GM23248 (cell line): Measurements from ENCODE around the gene FADS3. TPM values are rescaled to one million over a fixed set of nuclear protein-coding genes. Genes with fewer than 3 reads are reported as not detected.

Experiments used
- DNase-seq: peaks from one replicate; pipeline ENCODE4 v3.0.0-alpha.2; 2015
- H2AFZ ChIP-seq: fragments of 200-600 bp; sonication (generic); 2 replicates; pipeline ENCODE4 v1.6.1; 2016; ENCODE audit warnings: antibody characterized with exemption
- H3F3A ChIP-seq: fragments of 200-600 bp; sonication (generic); 2 replicates; pipeline ENCODE4 v1.6.1; 2016; ENCODE audit warnings: mild to moderate bottlenecking, antibody characterized with exemption, mixed run types; ENCODE audit not compliant: insufficient read depth
- H3K27ac ChIP-seq: fragments of 200-600 bp; sonication (generic); 2 replicates; pipeline ENCODE4 v1.5.1; 2016; ENCODE audit warnings: mild to moderate bottlenecking
- H3K27me3 ChIP-seq: fragments of 200-600 bp; sonication (generic); replicated peaks from 2 replicates; pipeline ENCODE4 v1.6.1; 2016; ENCODE audit warnings: mild to moderate bottlenecking; ENCODE audit not compliant: insufficient read depth
- H3K36me3 ChIP-seq: fragments of 200-600 bp; sonication (generic); 2 replicates; pipeline ENCODE4 v1.6.1; 2016; ENCODE audit warnings: low read depth, mild to moderate bottlenecking
- H3K4me1 ChIP-seq: fragments of 200-600 bp; sonication (generic); 2 replicates; pipeline ENCODE4 v1.6.1; 2016; ENCODE audit warnings: mild to moderate bottlenecking; ENCODE audit not compliant: insufficient read depth
- H3K4me2 ChIP-seq: fragments of 200-600 bp; sonication (generic); one replicate; pipeline ENCODE4 v1.6.1; 2016; ENCODE audit warnings: mild to moderate bottlenecking; ENCODE audit not compliant: unreplicated experiment
- H3K4me3 ChIP-seq: fragments of 200-600 bp; sonication (generic); 2 replicates; pipeline ENCODE4 v1.5.1; 2016; ENCODE audit warnings: mild to moderate bottlenecking
- H3K79me2 ChIP-seq: fragments of 200-600 bp; sonication (generic); 2 replicates; pipeline ENCODE4 v1.6.1; 2016; ENCODE audit warnings: mild to moderate bottlenecking; ENCODE audit not compliant: insufficient read depth
- H3K9ac ChIP-seq: fragments of 200-600 bp; sonication (generic); 2 replicates; pipeline ENCODE4 v1.6.1; 2016; ENCODE audit warnings: mild to moderate bottlenecking
- H3K9me2 ChIP-seq: fragments of 200-600 bp; sonication (generic); 2 replicates; pipeline ENCODE4 v1.6.1; 2016; ENCODE audit warnings: mixed run types, mild to moderate bottlenecking, moderate library complexity; ENCODE audit not compliant: insufficient read depth
- H3K9me3 ChIP-seq: fragments of 200-600 bp; sonication (generic); one replicate; pipeline ENCODE4 v1.6.1; 2017; ENCODE audit warnings: low read depth
- H4K20me1 ChIP-seq: fragments of 200-600 bp; sonication (generic); 2 replicates; pipeline ENCODE4 v1.6.0; 2016; ENCODE audit not compliant: insufficient read depth
- EZH2 ChIP-seq: fragments of 200-600 bp; sonication (generic); IDR thresholded peaks from 2 replicates; pipeline ENCODE4 v1.6.1; 2018; ENCODE audit warnings: antibody characterized with exemption, mild to moderate bottlenecking; ENCODE audit not compliant: insufficient read depth, poor library complexity, severe bottlenecking
- EZH2phosphoT487 ChIP-seq: fragments of 200-600 bp; sonication (generic); IDR thresholded peaks from 2 replicates; pipeline ENCODE4 v1.6.1; 2018; ENCODE audit warnings: antibody characterized with exemption, moderate library complexity, mild to moderate bottlenecking, low read depth; ENCODE audit not compliant: insufficient read depth
- WGBS, 2 experiments: methylation state at CpG; one replicate each; pipeline ENCODE4 v1.1.6; 2015 to 2017; ENCODE audit warnings: low lambda C conversion rate in 2 of 2, low coverage in 1 of 2; ENCODE audit errors: missing lambda C conversion rate in 2 of 2; 5-methylcytosine and 5-hydroxymethylcytosine counted together
- in situ Hi-C: fragments of 300-500 bp; cut with MboI; formaldehyde crosslinking; loops from 2 replicates; pipeline ENCODE4 v1.15.0; 2020
- polyA plus RNA-seq: library from polyadenylated mRNA; unstranded; fragments of >200 nt; fragmentation: Nextera tagmentation; extraction: Ambion mirVana; gene quantifications from 2 replicates; pipeline ENCODE4 v1.2.1, GENCODE V29; 2016
- total RNA-seq: library from RNA; depleted of rRNA; stranded (reverse); fragments of >200 nt; shearing (Covaris generic); gene quantifications from 2 replicates; pipeline ENCODE4 v1.2.3, GENCODE V29; 2014

Gene FADS3
- total and polyA plus RNA-seq, 2 experiments from 2014 or later, result 135 to 203 TPM

- no peaks in the 10 kb centered on the region for H3K36me3 ChIP-seq
- H3K9me2 ChIP-seq, result no peaks in the 10 kb centered on the region
- peaks cover 18% of the 10 kb centered on the region for H3K4me1 ChIP-seq
- H3K27me3 ChIP-seq, result no peaks in the 10 kb centered on the region
- H2AFZ ChIP-seq, result peak overlapping the region; percentile 54; the same call in 1 of the 2 replicates
- no peaks in the 10 kb centered on the region for H3K9me3 ChIP-seq
- no peak overlapping the region for H3K27ac ChIP-seq
- no peak overlapping the region for H3K4me2 ChIP-seq
- H3K9ac ChIP-seq, result no peak overlapping the region
- peaks cover 43% of the 10 kb centered on the region for H3F3A ChIP-seq
- no peak for TF ChIP-seq EZH2phosphoT487
- no peak for TF ChIP-seq EZH2
- WGBS, 2 experiments, result 38 to 42% methylated on average over 10 to 12 of the region's 12 CpGs
- in situ Hi-C loops, result loop anchor here (10.0 kb wide), 1 partner anchor 193 kb away; no protein-coding TSS in a partner anchor
- H4K20me1 ChIP-seq, result no peaks in the 10 kb centered on the region
- H3K79me2 ChIP-seq, result peaks cover 27% of the 10 kb centered on the region
- H3K4me3 ChIP-seq, result no peak overlapping the region
- no peak for DNase-seq
Measured at GRCh38 chr11:61892085-61892370, 683 bp upstream of the FADS3 start.

GRCh38 chr11:61890529-61891330 is 615 bp downstream of the FADS3 start:
- peak; percentile 95 for DNase-seq
- peaks cover 18% of the 10 kb centered on the region for H3K4me1 ChIP-seq
- peak overlapping the region; percentile 83 for H3K4me2 ChIP-seq
- no peaks in the 10 kb centered on the region for H4K20me1 ChIP-seq
- 1 to 5% methylated on average over 34 of the region's 38 CpGs for WGBS, 2 experiments
- H3K9me2 ChIP-seq, result no peaks in the 10 kb centered on the region
- H3K79me2 ChIP-seq, result peaks cover 40% of the 10 kb centered on the region
- no peaks in the 10 kb centered on the region for H3K36me3 ChIP-seq
- TF ChIP-seq EZH2, result no peak
- no peak for TF ChIP-seq EZH2phosphoT487
- in situ Hi-C loops, result loop anchor here (10.0 kb wide), 1 partner anchor 194 kb away; no protein-coding TSS in a partner anchor
- H3K4me3 ChIP-seq, result peak overlapping the region; percentile 83
- peak overlapping the region; percentile 50 for H3K27ac ChIP-seq
- H2AFZ ChIP-seq, result peak overlapping the region; percentile 65; the same call in 1 of the 2 replicates
- H3K9ac ChIP-seq, result peak overlapping the region; percentile 80
- H3F3A ChIP-seq, result peaks cover 43% of the 10 kb centered on the region
- no peaks in the 10 kb centered on the region for H3K9me3 ChIP-seq
- no peaks in the 10 kb centered on the region for H3K27me3 ChIP-seq

GRCh38 chr11:61889831-61890230 is 1.5 kb downstream of the FADS3 start:
- Histone ChIP-seq H3K9ac (peak overlapping the region; percentile 80), H3K36me3 (no peaks in the 10 kb centered on the region), H3K9me3 (no peaks in the 10 kb centered on the region), H3K4me3 (peak overlapping the region; percentile 83), H3K4me2 (peak overlapping the region; percentile 83), H3K9me2 (no peaks in the 10 kb centered on the region), H3K79me2 (peaks cover 48% of the 10 kb centered on the region), H3K4me1 (peaks cover 18% of the 10 kb centered on the region), H3F3A (peaks cover 40% of the 10 kb centered on the region), H4K20me1 (no peaks in the 10 kb centered on the region), H3K27ac (peak overlapping the region; percentile 50), H3K27me3 (no peaks in the 10 kb centered on the region), H2AFZ (no peak overlapping the region)
- no peak for DNase-seq
- 96 to 99% methylated on average over 10 of the region's 10 CpGs for WGBS, 2 experiments
- in situ Hi-C loops, result loop anchor here (10.0 kb wide), 2 partner anchors 55 to 195 kb away; no protein-coding TSS in a partner anchor
- no peak for TF ChIP-seq EZH2phosphoT487
- no peak for TF ChIP-seq EZH2

GRCh38 chr11:61888590-61888989 is 2.8 kb downstream of the FADS3 start:
- Histone ChIP-seq H3K36me3 (no peaks in the 10 kb centered on the region), H3K79me2 (peaks cover 61% of the 10 kb centered on the region), H3K9me3 (no peaks in the 10 kb centered on the region), H3K27me3 (no peaks in the 10 kb centered on the region), H3K4me3 (no peak overlapping the region), H3K4me1 (peaks cover 18% of the 10 kb centered on the region), H3K9ac (no peak overlapping the region), H3K27ac (peak overlapping the region; percentile 71), H4K20me1 (no peaks in the 10 kb centered on the region), H3K9me2 (no peaks in the 10 kb centered on the region), H3K4me2 (peak overlapping the region; percentile 16), H2AFZ (no peak overlapping the region), H3F3A (peaks cover 35% of the 10 kb centered on the region)
- DNase-seq, result peak; percentile 6
- 89 to 92% methylated on average over 12 of the region's 12 CpGs for WGBS, 2 experiments
- in situ Hi-C loops, result loop anchor here (10.0 kb wide), 1 partner anchor 56 kb away; no protein-coding TSS in a partner anchor
- TF ChIP-seq EZH2phosphoT487 (no peak), EZH2 (no peak)
